Epithelial cell of prostate (primary cell): ENCODE measurements around the gene PSMB2.

Experiments
- DNase-seq: peaks from one replicate; pipeline ENCODE4 v3.0.0-alpha.2; 2011; ENCODE audit warnings: low read depth, low spot score
- H3K27ac ChIP-seq: fragments of 450-650 bp; 2 replicates; pipeline ENCODE4 v1.5.1; 2017; ENCODE audit warnings: mild to moderate bottlenecking

Gene PSMB2

DNA sequence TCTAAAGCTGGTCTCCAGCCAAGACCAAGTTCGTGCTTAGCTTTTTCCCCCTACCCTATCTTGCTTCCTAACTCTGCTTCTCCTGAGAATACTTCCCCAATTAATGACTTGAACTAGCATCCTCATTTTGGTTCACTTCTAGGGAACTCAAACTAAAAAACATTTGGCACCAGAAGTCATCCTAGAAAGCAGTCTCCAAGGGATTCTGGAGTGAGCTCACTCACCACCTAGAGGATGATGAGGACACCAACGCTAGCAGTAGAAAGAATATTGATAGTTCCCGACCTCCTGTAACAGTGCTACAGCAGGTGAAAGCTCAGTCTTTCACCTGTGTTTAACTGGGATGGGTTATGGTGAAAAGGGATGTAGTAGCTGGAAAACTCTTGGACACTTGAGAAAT, 4.7 kb upstream of the PSMB2 start:
- DNase-seq, result no peak
- no peak overlapping the region for H3K27ac ChIP-seq

GRCh38 chr1:35644204-35644603, 2.9 kb upstream of the PSMB2 start:
- no peak for DNase-seq

GRCh38 chr1:35642471-35642955, 1.2 kb upstream of the PSMB2 start:
- DNase-seq, result no peak
- H3K27ac ChIP-seq, result peak overlapping the region; percentile 92

More at GRCh38 chr1:35644204-35644603, 2.9 kb upstream of the PSMB2 start:
- no peak overlapping the region for H3K27ac ChIP-seq

DNA sequence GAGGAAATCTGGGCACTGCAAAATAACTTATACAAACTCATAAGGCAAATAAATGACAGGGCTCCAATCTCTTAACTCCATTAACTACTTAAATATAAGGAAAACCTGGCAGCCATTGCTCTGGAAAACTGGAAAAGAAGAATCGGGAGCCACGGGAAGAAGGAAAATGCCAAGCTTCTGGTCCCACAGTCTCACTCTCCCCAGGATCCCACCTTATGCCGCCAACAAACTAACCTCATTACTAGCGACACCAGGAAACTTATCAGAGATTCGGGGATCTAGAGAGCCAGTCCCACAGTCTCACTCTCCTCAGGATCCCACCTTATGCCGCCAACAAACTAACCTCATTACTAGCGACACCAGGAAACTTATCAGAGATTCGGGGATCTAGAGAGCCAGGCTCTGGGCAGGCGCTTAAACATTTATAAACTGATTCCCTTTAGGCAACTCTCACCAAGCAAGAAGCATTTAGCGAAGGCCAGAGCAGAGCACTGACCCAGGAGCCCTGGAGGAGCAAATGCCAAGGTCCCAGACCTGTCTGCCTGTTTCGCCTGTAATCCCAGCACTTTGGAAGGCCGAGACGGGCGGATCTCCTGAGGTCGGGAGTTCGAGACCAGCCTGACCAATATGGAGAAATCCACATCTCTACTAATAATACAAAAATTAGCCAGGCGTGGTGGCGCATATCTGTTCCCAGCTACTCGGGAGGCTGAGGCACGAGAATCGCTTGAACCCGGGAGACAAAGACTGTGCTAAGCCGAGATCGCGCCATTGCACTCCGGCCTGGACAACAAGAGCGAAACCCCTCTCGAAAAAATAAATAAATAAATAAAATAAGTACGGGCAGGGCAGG, 720 bp downstream of the PSMB2 start:
- DNase-seq, result no peak
- peak overlapping the region; percentile 92 for H3K27ac ChIP-seq

DNA sequence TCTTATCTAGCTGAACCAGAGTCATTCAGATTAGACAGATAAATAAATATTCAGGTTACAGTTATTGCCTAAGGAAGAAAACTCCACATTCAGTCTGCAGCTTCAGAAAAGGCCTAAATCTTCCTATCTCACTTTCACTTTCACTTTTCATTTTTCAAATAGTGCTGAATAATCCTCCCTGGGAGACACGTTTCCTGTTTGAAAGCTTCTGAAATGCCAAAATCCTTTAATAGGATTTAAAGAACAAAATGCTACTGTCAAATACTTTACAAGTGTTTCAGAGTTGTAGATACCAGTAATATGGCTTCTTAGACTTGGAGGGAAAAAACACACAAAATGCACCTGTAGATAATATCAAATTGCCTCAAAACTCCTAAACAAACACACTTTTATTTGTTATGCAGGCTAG, 3.9 kb downstream of the PSMB2 start:
- no peak for DNase-seq
- peak overlapping the region; percentile 26 for H3K27ac ChIP-seq

DNA sequence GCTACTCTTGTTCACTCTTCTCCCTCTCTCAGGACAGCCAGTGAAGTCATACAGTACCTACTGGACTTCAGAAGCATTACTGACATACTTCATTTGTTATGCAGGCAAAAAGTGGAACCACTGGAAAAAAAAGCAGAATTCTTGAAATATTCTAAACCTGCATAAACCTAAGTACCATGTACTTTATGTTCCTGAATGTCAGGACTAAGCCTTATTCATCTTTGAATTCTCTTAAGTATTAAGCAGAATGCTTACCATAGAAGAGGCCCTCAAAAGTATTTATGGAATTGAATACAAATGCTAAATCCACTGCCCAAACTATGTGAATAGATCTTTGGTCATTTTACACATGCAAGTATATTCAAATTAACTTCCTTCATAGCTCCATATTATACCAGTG, 7.8 kb downstream of the PSMB2 start:
- H3K27ac ChIP-seq, result no peak overlapping the region
- no peak for DNase-seq

DNA sequence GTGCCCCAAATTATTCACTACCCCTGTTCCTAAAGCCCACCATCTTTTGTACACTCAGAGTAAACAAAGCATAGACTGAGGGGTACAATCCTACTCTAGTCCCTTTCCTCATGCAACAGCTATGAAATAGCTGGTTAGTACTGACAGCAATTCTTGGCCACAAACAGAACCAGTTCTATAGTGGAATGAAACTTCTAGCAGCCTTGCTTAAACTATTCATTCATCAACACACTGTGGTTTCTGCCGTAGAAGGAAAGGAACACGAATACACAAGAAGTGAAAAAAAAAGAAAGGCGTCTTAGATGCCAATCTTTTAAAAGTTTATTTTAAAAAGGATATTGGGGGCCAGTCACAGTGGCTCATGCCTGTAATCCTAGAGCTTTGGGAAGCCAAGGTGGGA, 9.9 kb downstream of the PSMB2 start:
- no peak for DNase-seq
- no peak overlapping the region for H3K27ac ChIP-seq

- DNase-seq, result no peak
- no peak overlapping the region for H3K27ac ChIP-seq
Measured at GRCh38 chr1:35629051-35629450, 12.3 kb downstream of the PSMB2 start.

DNA sequence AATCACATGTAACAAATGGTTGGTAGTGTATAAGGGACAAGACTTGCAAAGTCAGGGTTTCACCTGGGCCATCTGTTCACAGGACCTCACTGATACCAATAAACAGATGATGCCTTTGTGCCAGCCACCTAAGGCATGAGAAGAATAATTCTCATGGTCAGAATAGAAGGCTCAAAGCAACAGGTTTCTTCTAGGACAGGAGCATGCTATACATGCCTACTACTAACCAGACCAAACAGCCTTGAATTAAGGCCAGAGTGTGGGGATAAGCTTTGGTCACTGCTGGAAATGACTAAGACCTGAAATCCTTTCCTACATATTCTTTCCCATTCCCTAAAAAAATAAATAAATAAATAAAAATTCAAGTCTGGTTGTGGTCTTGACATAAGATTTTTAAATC, 17.5 kb downstream of the PSMB2 start:
- no peak for DNase-seq

GRCh38 chr1:35622510-35623178, 18.7 kb downstream of the PSMB2 start:
- no peak overlapping the region for H3K27ac ChIP-seq
- DNase-seq, result no peak

More for the DNA sequence above, 17.5 kb downstream of the PSMB2 start:
- H3K27ac ChIP-seq, result no peak overlapping the region

GRCh38 chr1:35619237-35620121, 21.8 kb downstream of the PSMB2 start:
- no peak overlapping the region for H3K27ac ChIP-seq
- no peak for DNase-seq

DNA sequence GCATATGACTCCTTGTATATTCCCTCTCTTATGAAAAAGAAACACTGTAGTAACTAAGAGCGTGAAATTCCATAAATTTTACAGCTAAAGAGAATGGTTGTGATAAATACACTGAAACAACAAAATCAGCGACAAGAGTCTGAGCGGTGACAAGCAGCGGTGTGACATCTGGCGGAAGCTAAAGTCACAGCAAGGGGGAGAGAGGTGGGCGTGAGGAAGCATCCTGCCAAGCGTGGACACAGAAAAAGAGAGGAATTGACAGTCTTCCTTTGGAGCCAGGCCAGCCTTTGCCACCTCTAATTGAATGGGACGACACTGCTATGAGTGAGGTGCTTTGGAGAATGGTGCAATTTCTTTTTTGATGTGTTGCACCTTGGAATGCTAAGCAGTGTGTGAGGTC, 25.9 kb downstream of the PSMB2 start:
- H3K27ac ChIP-seq, result no peak overlapping the region
- no peak for DNase-seq

- DNase-seq, result no peak
Measured at GRCh38 chr1:35611655-35612054, 29.7 kb downstream of the PSMB2 start.

GRCh38 chr1:35605867-35606182, 35.5 kb downstream of the PSMB2 start:
- no peak for DNase-seq
- no peak overlapping the region for H3K27ac ChIP-seq

More at GRCh38 chr1:35611655-35612054, 29.7 kb downstream of the PSMB2 start:
- H3K27ac ChIP-seq, result no peak overlapping the region

GRCh38 chr1:35605071-35605866, 36.1 kb downstream of the PSMB2 start:
- no peak overlapping the region for H3K27ac ChIP-seq
- no peak for DNase-seq

DNA sequence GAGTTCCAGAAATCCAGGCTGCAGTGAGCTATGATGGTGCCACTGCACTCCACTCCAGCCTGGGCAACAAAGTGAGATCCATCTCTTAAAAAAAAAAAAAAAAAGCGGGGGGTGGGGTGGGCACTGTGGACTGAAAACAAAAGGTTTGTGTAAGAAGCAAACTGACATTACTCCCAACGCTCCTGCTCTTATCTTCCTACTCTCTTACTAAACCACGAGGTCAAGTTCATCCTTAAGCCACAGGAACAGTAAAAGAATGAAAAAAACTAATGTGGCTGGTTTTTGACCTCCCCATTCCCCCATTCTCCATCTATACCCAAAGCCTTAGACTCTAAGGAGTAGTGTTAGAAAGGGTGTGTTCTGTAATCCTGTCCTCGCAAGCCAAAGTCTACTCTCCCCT, 37.4 kb downstream of the PSMB2 start:
- H3K27ac ChIP-seq, result no peak overlapping the region
- no peak for DNase-seq

DNA sequence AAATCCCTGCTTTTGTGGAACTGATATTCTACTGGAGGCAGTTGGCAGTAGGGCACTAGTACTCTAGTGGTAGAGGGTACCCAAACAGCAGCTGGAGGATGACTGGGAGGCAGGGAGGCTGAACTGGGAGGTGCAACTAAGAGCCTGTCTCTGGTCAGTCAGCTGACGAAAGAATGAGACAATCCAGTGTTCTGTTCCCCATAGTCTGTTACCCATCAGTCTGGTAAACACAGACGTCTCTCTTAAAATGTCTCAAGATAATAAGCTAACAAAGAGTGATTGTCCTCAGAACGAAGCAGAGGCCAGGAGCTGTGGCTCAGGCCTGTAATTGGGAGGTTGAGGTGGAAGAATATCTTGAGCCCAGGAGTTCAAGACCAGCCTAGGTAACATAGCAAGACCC, 37.9 kb downstream of the PSMB2 start:
- H3K27ac ChIP-seq, result no peak overlapping the region
- no peak for DNase-seq

GRCh38 chr1:35600593-35600992, 40.7 kb downstream of the PSMB2 start:
- DNase-seq, result no peak

DNA sequence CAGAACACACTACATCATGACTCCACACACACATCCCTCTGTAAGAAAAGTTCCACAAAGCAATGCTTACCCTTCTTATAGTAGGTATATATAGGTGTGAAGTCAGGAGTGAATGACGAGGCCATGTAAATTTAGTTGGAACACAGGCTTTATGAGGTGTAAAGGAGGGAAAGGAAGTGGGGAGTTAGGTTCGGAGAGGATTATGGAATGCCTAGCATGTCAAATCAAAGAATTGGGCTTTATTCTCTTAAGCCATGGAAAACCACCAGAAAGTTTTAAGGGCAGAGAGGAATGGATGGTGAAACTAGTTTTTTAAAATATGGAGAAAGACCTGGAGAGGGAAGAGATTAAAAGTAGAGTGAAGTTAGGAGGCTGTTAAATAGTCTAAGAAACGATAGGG, 41.9 kb downstream of the PSMB2 start:
- no peak for DNase-seq
- H3K27ac ChIP-seq, result no peak overlapping the region

More at GRCh38 chr1:35600593-35600992, 40.7 kb downstream of the PSMB2 start:
- H3K27ac ChIP-seq, result no peak overlapping the region

DNA sequence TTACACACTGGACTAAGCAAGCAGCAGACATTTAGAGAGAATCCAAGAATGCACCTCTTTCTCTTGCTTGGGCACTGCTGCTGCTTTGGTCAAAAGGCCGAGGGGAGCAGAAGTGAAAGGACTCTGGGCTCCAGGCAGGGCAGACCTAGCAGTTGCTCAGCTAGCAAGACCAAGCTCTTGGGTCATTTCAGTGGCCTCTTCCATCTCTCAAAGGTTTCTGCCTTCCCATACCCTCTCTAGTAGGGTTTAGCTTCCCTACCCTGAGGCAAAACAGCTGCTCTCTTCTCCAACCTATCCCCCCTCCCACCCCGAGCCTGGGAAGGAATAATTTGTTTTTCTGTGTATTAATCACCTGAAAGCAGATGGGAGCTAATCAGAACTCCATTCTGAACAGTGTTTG, 42.4 kb downstream of the PSMB2 start:
- DNase-seq, result no peak
- no peak overlapping the region for H3K27ac ChIP-seq
